Measurements from ENCODE around the gene KRTAP29-1.

DNA sequence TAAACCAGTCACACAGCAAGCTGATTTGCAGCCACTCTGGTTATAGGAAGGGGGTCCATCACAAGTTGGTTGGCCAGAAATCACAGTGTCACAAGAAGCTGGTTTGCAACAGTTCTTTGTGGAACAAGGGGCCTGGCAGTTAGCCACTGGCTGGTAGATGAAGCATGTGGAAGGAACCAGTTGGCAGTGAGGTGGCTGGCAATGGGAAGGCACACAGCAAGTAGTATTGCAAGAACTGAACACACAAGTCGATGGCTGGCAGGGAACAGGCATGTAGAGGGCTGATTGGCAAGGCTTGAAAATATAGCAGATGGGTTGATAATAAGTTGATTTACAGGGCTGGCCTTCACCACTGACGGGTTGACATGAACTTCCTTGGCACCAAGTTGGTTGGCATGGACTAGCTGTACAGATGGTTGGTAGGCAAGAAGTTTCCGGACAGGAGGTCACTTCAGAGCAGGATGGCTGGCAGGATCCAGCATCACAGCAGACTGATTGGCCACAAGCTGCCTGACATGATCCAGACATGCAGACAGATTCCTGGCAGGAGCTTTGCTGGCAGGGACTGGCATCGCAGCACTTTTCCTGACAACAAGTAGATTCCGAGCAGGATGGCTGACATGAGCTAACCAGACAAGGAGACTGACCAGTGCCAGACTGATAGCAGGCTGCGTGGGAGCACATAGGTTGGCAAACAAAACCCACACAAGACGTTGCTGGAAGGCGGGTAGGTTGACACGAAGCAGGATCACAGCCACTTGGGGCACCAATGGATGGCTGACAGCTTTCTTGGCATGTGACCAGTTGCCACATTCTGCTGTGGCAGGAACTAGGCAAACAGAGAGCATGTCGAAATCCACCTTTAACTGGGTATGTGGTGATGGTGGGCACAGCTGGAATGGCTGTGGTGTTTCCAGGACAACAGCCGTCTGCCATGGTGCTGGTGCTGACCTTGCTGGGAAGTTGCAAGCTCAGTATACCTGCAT lies at the start of gene KRTAP29-1:
- TF ChIP-seq, protein P1, sequence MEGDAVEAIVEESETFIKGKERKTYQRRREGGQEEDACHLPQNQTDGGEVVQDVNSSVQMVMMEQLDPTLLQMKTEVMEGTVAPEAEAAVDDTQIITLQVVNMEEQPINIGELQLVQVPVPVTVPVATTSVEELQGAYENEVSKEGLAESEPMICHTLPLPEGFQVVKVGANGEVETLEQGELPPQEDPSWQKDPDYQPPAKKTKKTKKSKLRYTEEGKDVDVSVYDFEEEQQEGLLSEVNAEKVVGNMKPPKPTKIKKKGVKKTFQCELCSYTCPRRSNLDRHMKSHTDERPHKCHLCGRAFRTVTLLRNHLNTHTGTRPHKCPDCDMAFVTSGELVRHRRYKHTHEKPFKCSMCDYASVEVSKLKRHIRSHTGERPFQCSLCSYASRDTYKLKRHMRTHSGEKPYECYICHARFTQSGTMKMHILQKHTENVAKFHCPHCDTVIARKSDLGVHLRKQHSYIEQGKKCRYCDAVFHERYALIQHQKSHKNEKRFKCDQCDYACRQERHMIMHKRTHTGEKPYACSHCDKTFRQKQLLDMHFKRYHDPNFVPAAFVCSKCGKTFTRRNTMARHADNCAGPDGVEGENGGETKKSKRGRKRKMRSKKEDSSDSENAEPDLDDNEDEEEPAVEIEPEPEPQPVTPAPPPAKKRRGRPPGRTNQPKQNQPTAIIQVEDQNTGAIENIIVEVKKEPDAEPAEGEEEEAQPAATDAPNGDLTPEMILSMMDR (IDR thresholded peaks at IDR 0.05; ENCODE audit: low read depth, low read length): no peak
- TF ChIP-seq, protein P2, sequence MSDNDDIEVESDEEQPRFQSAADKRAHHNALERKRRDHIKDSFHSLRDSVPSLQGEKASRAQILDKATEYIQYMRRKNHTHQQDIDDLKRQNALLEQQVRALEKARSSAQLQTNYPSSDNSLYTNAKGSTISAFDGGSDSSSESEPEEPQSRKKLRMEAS (IDR thresholded peaks at IDR 0.05; ENCODE audit: low read depth, low read length): no peak
